Measurements from ENCODE around the gene HBP1. TPM values are rescaled to one million over a fixed set of nuclear protein-coding genes. Genes with fewer than 3 reads are reported as not detected.

The HBP1 gene
- total and polyA plus RNA-seq, 2 donors (not counting 1 experiment from before 2014, with no cell fraction given) = 47.2 to 127 TPM

DNA sequence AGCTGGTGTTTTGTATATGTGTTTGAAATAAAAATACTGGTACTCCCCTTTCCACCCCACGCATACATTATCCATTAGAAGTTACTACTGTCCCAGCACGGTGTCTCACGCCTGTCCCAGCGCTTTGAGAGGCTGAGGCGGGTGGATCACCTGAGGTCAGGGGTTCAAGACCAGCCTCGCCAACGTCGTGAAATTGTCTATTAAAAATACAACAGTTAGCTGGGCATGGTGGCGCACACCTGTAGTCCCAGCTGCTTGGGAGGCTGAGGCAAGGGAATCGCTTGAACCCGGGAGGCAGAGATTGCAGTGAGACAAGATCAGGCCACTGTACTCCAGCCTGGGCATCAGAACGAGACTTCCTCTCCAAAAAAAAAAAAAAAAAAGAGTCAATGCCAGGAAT is 2.7 kb downstream of the HBP1 start:
- peaks cover 75% of the 10 kb centered on the region for H3K79me2 ChIP-seq (ENCODE audit: control insufficient read depth, insufficient read depth, low read length)

More for the DNA sequence above, 2.7 kb downstream of the HBP1 start:
- Histone ChIP-seq H3K9ac (ENCODE audit: low read length) (no peak overlapping the region), H3K27me3 (replicated peaks in 1 of 4; ENCODE audit: control extremely low read depth in 1 of 4, control insufficient read depth in 3 of 4, insufficient read depth in 4 of 4, low read length in 3 of 4) (no peaks in the 10 kb centered on the region), H3K4me1 (ENCODE audit: control insufficient read depth in 2 of 2, insufficient read depth in 2 of 2, low read length in 2 of 2) (peaks cover 37 to 56% of the 10 kb centered on the region in 2 donors), H3K4me2 (replicated peaks; ENCODE audit: low read depth, low read length, poor library complexity, severe bottlenecking) (peak overlapping the region; percentile 55), H3K9me3 (ENCODE audit: control extremely low read depth in 1 of 3, control insufficient read depth in 2 of 3, insufficient read depth in 1 of 3, low read length in 2 of 3) (no peaks in the 10 kb centered on the region), H4K20me1 (ENCODE audit: control insufficient read depth, insufficient read depth, low read length, poor library complexity, severe bottlenecking) (peaks cover 66% of the 10 kb centered on the region), H3K4me3 (ENCODE audit: control extremely low read depth in 1 of 5, extremely low read depth in 1 of 5, insufficient read depth in 1 of 5, low read depth in 2 of 5, low read length in 4 of 5) (no peak overlapping the region), H2AFZ (ENCODE audit: insufficient read depth, low read depth, low read length, poor library complexity, severe bottlenecking) (no peak overlapping the region), H3K27ac (ENCODE audit: low read length in 2 of 2) (peak overlapping the region in 1 of 2 donors; percentile 23), H3K36me3 (replicated peaks in 1 of 2; ENCODE audit: control extremely low read depth in 1 of 2, control insufficient read depth in 1 of 2, extremely low read depth in 1 of 2, insufficient read depth in 2 of 2, low read length in 1 of 2) (peaks cover 6 to 11% of the 10 kb centered on the region in 2 experiments)
- H3K4me1 Mint-ChIP-seq = peaks cover 54% of the 10 kb centered on the region
- intact Hi-C loops (cut with micrococcal nuclease) = no loop called here
- no peak overlapping the region for H3K27ac Mint-ChIP-seq
- TF ChIP-seq, protein P1, sequence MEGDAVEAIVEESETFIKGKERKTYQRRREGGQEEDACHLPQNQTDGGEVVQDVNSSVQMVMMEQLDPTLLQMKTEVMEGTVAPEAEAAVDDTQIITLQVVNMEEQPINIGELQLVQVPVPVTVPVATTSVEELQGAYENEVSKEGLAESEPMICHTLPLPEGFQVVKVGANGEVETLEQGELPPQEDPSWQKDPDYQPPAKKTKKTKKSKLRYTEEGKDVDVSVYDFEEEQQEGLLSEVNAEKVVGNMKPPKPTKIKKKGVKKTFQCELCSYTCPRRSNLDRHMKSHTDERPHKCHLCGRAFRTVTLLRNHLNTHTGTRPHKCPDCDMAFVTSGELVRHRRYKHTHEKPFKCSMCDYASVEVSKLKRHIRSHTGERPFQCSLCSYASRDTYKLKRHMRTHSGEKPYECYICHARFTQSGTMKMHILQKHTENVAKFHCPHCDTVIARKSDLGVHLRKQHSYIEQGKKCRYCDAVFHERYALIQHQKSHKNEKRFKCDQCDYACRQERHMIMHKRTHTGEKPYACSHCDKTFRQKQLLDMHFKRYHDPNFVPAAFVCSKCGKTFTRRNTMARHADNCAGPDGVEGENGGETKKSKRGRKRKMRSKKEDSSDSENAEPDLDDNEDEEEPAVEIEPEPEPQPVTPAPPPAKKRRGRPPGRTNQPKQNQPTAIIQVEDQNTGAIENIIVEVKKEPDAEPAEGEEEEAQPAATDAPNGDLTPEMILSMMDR (IDR thresholded peaks at IDR 0.05) = no peak
- no peak for TF ChIP-seq EZH2 (IDR thresholded peaks at IDR 0.05; ENCODE audit: borderline replicate concordance, insufficient read depth, low read depth, low read length, poor library complexity, severe bottlenecking)
- ChIA-PET CTCF (interaction anchor here (0.7 to 1.3 kb wide), 2 partner anchors 21 to 24 kb away, joined by 4 to 6 read pairs; no protein-coding TSS in a partner anchor), POLR2A (interaction anchor here (0.7 kb wide), 1 partner anchor 509 kb away, joined by 5 read pairs; no protein-coding TSS in a partner anchor)
- H3K9me3 Mint-ChIP-seq (ENCODE audit: insufficient read depth) = no peaks in the 10 kb centered on the region
- 100% methylated on average over 4 of the region's 12 CpGs for WGBS (ENCODE audit: insufficient coverage)
- peak overlapping the region; percentile 59 for H3K4me3 Mint-ChIP-seq
- no peaks in the 10 kb centered on the region for H3K27me3 Mint-ChIP-seq
- ATAC-seq (ENCODE audit: low read depth) = no peak
- no peak for DNase-seq

Data from B cell (primary cell).